ENCODE data around the gene DNTTIP2.
"Not testable (repeated sequence)": the region's sequence is repeated elsewhere in the genome, so short reads cannot be mapped to it uniquely, and the experiment has no call there.

GRCh38 chr1:93833293-93833692 is 45.7 kb downstream of the DNTTIP2 start:
- TF ChIP-seq CTCF, POLR2A, POLR2AphosphoS5 (IDR thresholded peaks at IDR 0.05): not testable (repeated sequence)

All from suprapubic skin (tissue), 4 donors.